Esophagus squamous epithelium (tissue), 5 donors: ENCODE results near the gene TAF3. TPM values are rescaled to one million over a fixed set of nuclear protein-coding genes. Genes with fewer than 3 reads are reported as not detected.

Experiments used
- DNase-seq: peaks from one replicate; lab custom pipeline; 2025; lab: John Stamatoyannopoulos, UW
- H3K27ac ChIP-seq, 4 donors: fragments of 200-600 bp; sonication (generic); one replicate each; pipeline ENCODE4 v1.5.1; 2016 to 2019; ENCODE audit warnings: mild to moderate bottlenecking in 1 of 4
- H3K27me3 ChIP-seq, 4 donors: fragments of 200-600 bp; sonication (generic); 1 replicate in 3 of 4; 2 replicates in 1 of 4; pipeline versions ENCODE4 v1.5.1 to v1.6.0; 2017 to 2021; ENCODE audit warnings: antibody characterized with exemption in 1 of 4
- H3K36me3 ChIP-seq, 3 donors: fragments of 200-600 bp; sonication (generic); one replicate each; pipeline ENCODE4 v1.5.1; 2016 to 2019
- H3K4me1 ChIP-seq, 3 donors: fragments of 200-600 bp; sonication (generic); one replicate each; pipeline ENCODE4 v1.5.1; 2017 to 2019
- H3K4me3 ChIP-seq, 4 donors: fragments of 200-600 bp; sonication (generic); 1 replicate in 3 of 4; 2 replicates in 1 of 4; pipeline ENCODE4 v1.5.1; 2016 to 2019; ENCODE audit warnings: mild to moderate bottlenecking in 2 of 4, moderate library complexity in 1 of 4
- H3K9me3 ChIP-seq, 3 donors: fragments of 200-600 bp; sonication (generic); one replicate each; pipeline ENCODE4 v1.5.1; 2016 to 2019
- POLR2A ChIP-seq, 4 donors: fragments of 450-650 bp; IDR thresholded peaks; one replicate each; pipeline ENCODE4 v1.6.1; 2017; ENCODE audit warnings: antibody characterized with exemption in 4 of 4, mild to moderate bottlenecking in 4 of 4, moderate library complexity in 3 of 4
- WGBS, 2 donors: methylation state at CpG; one replicate each; pipeline ENCODE4 v1.1.5; 2018; 5-methylcytosine and 5-hydroxymethylcytosine counted together
- intact Hi-C: fragments of 100-400 bp; cut with DNase I; formaldehyde crosslinking; loops from one replicate; pipeline ENCODE4 v1.15.0; 2022
- total RNA-seq, 4 donors: library from RNA; depleted of rRNA; stranded (reverse); fragments of >200 nt; gene quantifications; one replicate each; pipeline ENCODE4 v1.1.0, GENCODE V29; 2016
- TF ChIP-seq, protein P1 (sequence below), 6 experiments: fragments of 450-650 bp in 4 of 6; fragments of 200-600 bp in 2 of 6; sonication (generic) in 2 of 6; IDR thresholded peaks; one replicate each; pipeline ENCODE4 v1.5.1; 2016 to 2019; ENCODE audit warnings: antibody characterized with exemption in 6 of 6, mild to moderate bottlenecking in 4 of 6, moderate library complexity in 4 of 6
- donor health status: DM: yes; HTN: yes; CAD: no.

Gene TAF3
- total RNA-seq, 4 donors from 2014 or later = 2.6 to 5.1 (median 3.6) TPM

DNA sequence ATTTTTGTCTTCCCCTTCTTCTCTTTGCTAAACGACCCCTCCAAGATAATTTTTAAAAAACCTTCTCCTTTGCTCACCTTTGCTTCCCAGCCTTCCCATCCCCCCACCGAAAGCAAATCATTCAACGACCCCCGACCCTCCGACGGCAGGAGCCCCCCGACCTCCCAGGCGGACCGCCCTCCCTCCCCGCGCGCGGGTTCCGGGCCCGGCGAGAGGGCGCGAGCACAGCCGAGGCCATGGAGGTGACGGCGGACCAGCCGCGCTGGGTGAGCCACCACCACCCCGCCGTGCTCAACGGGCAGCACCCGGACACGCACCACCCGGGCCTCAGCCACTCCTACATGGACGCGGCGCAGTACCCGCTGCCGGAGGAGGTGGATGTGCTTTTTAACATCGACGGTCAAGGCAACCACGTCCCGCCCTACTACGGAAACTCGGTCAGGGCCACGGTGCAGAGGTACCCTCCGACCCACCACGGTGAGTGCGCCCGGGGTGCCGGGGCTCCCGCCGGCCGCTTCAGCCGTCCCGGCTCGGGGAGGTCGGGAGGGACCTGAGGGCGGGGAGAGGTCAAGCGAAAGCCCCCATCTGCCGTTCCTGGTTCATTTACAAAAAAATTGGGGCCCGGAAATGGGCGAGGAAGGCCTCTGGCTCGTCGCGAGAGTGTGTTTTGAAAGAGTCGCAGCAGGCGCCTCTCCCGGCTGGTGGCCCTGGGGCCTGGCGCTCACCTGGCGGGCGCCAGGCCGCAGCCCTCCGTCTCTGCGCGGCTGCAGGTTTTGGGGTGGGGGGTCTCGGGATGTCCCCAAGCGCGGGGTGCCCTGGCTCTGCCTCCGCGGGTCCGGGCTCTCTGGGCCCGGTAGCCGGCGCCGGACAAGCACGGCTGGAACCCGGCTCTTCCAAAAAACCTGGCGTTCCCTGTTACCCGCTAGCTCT is 237.4 kb downstream of the TAF3 start:
- Histone ChIP-seq H3K9me3 (no peaks in the 10 kb centered on the region), H3K27ac (peak overlapping the region in 3 of 4 donors; percentile 22 to 49 (median 23)), H3K4me1 (peaks cover 41 to 68% (median 43%) of the 10 kb centered on the region in 3 donors), H3K36me3 (no peaks in the 10 kb centered on the region), H3K4me3 (peak overlapping the region; percentile 8 to 76 (median 54)), H3K27me3 (peaks cover 12 to 100% (median 28%) of the 10 kb centered on the region in 4 donors)
- DNase-seq = no peak
- intact Hi-C loops = no loop called here
- 5 to 22% methylated on average over 2 to 35 of the region's 85 CpGs for WGBS, 2 donors
- no peak for TF ChIP-seq POLR2A (IDR thresholded peaks at IDR 0.05)
- TF ChIP-seq, protein P1, sequence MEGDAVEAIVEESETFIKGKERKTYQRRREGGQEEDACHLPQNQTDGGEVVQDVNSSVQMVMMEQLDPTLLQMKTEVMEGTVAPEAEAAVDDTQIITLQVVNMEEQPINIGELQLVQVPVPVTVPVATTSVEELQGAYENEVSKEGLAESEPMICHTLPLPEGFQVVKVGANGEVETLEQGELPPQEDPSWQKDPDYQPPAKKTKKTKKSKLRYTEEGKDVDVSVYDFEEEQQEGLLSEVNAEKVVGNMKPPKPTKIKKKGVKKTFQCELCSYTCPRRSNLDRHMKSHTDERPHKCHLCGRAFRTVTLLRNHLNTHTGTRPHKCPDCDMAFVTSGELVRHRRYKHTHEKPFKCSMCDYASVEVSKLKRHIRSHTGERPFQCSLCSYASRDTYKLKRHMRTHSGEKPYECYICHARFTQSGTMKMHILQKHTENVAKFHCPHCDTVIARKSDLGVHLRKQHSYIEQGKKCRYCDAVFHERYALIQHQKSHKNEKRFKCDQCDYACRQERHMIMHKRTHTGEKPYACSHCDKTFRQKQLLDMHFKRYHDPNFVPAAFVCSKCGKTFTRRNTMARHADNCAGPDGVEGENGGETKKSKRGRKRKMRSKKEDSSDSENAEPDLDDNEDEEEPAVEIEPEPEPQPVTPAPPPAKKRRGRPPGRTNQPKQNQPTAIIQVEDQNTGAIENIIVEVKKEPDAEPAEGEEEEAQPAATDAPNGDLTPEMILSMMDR (IDR thresholded peaks at IDR 0.05) = no peak

DNA sequence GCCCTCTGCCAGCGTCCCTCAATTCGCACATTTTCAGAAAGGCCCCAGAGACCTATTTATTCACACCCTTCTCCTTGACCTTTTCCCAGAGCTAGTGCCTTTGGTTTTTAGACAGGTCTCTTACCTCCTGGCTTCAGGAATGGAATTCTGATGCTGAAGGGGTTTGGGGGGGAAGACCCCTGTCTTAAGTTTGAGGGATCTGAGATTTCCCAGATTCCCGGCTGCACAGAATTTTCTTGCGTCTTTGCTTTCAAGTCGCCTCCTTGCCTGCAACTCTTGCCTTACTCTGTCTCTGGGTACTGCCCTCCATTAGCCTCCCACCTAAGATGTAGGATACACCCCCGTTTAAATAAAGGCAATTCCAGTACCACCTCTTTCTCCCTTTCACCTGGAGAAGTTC is 238.1 kb downstream of the TAF3 start:
- peaks cover 5 to 100% (median 23%) of the 10 kb centered on the region in 4 donors for H3K27me3 ChIP-seq

DNA sequence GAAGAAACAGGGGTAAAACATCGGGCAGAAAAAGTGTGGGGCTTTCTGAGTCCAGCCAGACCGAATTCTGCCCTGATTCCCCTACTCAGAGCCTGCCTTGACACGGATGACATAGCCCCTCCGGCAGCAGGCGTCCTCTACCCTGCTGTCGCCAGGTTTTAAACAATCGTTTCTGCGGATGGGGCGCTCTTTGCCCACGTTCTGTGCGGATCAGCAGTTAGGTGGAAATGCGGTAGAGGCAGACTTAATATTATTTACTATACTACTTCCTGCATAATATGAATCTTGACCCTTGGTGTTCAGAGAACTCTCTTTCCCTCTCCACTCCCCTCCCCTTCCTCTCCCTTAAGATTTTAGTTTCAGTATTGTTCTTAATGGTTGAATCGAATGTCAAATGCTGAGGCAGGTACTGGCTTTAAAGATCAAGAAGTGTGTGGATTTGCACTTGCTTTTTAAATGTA is 238.6 kb downstream of the TAF3 start:
- Histone ChIP-seq H3K4me3 (peak overlapping the region in 2 of 4 donors; percentile 61 to 76), H3K36me3 (no peaks in the 10 kb centered on the region), H3K9me3 (no peaks in the 10 kb centered on the region), H3K4me1 (peaks cover 29 to 55% (median 31%) of the 10 kb centered on the region in 3 donors), H3K27me3 (peaks cover under 1 to 100% (median 18%) of the 10 kb centered on the region in 4 donors), H3K27ac (peak overlapping the region in 1 of 4 donors; percentile 49)
- 53 to 62% methylated on average over 13 of the region's 13 CpGs for WGBS, 2 donors
- no peak for DNase-seq
- intact Hi-C loops = no loop called here
- TF ChIP-seq, protein P1 (IDR thresholded peaks at IDR 0.05) = no peak
- peak in 1 of 4 donors; percentile 8 for TF ChIP-seq POLR2A (IDR thresholded peaks at IDR 0.05)

More for the DNA sequence above, 238.1 kb downstream of the TAF3 start:
- TF ChIP-seq POLR2A (IDR thresholded peaks at IDR 0.05) = no peak
- TF ChIP-seq, protein P1 (IDR thresholded peaks at IDR 0.05) = no peak
- peaks cover 34 to 61% (median 36%) of the 10 kb centered on the region in 3 donors for H3K4me1 ChIP-seq
- no peaks in the 10 kb centered on the region for H3K9me3 ChIP-seq
- intact Hi-C loops = no loop called here
- peak overlapping the region in 2 of 4 donors; percentile 22 to 49 for H3K27ac ChIP-seq
- H3K4me3 ChIP-seq = peak overlapping the region; percentile 8 to 76 (median 54)
- 81 to 85% methylated on average over 5 of the region's 6 CpGs for WGBS, 2 donors
- DNase-seq = no peak
- H3K36me3 ChIP-seq = no peaks in the 10 kb centered on the region

DNA sequence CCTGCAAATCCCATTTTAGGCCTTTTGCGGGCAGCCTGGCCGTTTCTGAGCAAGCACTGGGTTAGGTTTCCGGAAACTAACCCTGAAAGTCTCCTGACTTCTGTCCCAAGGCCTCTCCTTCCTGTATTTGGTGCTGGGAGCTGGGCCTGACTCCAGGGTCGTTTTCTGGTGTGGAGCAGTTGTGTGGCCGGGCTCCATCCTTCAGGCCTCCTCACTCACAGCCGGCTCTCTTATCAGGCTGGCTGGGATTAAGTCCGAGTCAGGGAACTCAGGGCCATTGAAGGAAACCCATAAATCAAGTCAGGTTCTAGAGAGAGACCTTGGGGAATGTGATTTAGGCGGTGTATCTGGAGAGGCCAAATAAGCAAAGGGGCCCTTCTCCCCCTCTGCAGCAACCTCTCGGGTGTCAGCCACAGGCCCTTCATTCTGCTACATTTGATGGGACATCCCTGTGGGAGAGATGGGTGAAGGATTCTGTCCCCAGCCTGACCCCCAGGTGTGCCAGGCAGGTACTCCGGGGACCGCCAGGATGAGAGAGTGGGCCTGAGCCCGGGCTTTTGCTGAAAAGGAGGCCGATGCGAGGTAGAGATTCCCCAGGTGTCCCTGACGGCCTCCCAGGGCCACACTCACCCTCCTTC is 239.4 kb downstream of the TAF3 start:
- Histone ChIP-seq H3K27ac (no peak overlapping the region), H3K9me3 (no peaks in the 10 kb centered on the region), H3K4me1 (peaks cover 21 to 47% (median 25%) of the 10 kb centered on the region in 3 donors), H3K4me3 (peak overlapping the region in 2 of 4 donors; percentile 61 to 76), H3K27me3 (peaks cover 0 to 100% (median 10%) of the 10 kb centered on the region in 4 donors), H3K36me3 (no peaks in the 10 kb centered on the region)
- intact Hi-C loops = no loop called here
- no peak for TF ChIP-seq POLR2A (IDR thresholded peaks at IDR 0.05)
- TF ChIP-seq, protein P1 (IDR thresholded peaks at IDR 0.05) = no peak
- DNase-seq = no peak
- WGBS, 2 donors = 82 to 94% methylated on average over 8 to 10 of the region's 15 CpGs
